Hypothalamus (tissue), 51 donors: ENCODE results near the gene KCNAB3.
A peak's percentile ranks its signal among the peaks of the same experiment; 100 is the strongest.

Source experiments
- DNase-seq, 51 donors: peaks; one replicate each; lab custom pipeline; 2025; lab: John Stamatoyannopoulos, UW

KCNAB3 gene

GRCh38 chr17:7882068-7882467 is 47.6 kb downstream of the KCNAB3 start:
- DNase-seq = no peak

DNA sequence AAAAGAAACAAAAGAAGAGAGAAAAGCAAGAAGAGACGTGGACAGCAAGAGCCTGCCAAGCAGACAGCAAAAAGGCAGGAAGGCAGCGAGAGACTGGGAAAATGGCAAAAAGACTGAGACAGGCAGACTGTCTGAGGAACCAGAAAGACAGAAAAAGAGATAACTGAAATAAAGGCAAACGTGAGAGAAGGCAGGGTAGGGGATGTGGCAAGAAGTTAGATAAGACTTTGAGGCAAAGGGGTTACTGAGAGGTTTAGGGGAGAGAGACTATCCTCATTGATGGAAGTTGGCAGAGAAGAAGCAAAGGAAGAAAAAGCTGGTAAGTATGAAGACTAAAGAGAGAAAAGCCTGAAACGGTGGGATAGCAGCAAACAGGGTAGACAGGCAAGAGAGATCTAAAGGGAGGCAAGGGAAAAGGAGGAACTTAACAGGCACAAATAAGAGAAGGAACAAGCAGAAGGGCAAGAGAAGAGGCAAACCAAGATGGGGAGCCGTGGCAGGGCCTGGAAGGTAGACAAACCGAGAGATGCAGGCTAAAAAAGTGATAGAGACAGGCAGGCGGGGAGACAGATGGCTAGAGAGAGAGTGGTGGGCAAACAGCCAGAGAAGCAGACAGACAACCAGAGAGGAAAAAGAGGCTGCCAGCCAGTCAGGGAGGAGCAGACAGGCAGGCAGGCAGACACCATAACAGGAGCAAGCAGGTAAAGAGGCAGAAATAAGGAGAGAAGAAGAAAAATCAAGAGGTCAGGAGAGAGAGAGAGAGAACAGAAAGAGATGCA is 48.2 kb downstream of the KCNAB3 start:
- peak in 2 of 51 donors; percentile 3 to 6 for DNase-seq

DNA sequence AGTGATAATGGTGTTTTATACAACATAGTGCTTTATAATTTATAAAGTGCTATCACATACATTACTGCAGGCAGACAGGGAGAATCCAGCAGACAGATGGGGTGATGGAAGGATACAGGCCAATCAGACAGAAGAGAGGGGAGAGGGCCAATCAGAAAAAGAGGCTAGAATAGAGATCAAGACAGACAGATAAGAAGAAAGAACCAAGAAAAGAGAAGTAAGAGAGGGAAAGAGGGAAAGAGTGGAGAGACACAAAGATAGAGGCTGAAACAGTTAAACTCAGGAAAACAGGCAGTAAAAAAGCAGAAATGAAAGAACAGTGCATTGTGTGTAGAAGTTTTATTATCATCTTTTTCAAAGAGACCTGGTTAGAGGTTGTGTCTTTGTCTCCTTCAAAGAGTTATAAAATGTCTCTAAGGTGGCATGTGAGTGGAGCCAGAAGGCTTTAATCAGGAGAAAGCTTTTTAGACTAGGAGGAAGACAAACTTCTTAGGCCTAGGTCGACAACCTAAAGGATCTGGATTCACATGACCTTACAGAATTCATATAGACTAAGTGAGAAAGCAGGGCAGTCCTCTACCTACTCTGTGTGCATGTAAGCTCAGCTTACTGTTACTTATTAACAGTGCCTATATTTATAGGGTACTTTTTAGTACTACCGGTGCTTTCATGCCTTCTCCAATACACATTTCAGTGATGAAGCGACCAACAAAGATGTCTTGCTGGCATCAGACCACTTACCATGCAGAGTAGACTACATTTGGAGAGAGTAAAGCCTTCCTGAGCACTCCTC is 49.4 kb downstream of the KCNAB3 start:
- DNase-seq = no peak

GRCh38 chr17:7878234-7878633 is 51.4 kb downstream of the KCNAB3 start:
- no peak for DNase-seq

GRCh38 chr17:7875804-7876370 is 53.8 kb downstream of the KCNAB3 start:
- no peak for DNase-seq

GRCh38 chr17:7873051-7873450 is 56.6 kb downstream of the KCNAB3 start:
- DNase-seq = no peak
